GM12873 (cell line): ENCODE measurements around the gene IDUA.

Experiments
- TF ChIP-seq, protein P1 (sequence below): IDR thresholded peaks from 2 replicates; pipeline ENCODE4 v1.5.1; 2012; ENCODE audit warnings: low read depth, mild to moderate bottlenecking, moderate library complexity, low read length, control low read depth; ENCODE audit not compliant: insufficient read depth; ENCODE audit errors: missing control alignments

The IDUA gene

DNA sequence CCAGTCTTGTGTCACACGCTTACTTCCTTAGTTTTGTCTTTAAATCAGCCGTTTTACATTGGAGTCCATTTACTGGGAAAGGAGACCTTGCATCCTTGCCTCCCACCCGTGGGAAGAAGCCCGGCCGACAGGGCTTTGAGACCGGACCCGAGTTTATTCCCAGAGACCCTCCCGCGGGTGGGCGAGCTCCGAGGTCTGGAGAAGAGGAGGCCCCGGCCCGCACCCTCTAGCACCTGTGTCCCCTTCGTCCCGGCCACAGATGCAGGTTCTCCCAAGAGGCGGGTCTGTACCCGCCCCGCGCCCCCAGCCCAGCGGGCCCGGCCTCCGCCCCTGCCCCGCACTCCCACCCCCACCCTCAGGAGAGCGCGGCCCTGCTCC, 10.1 kb downstream of the IDUA start:
- TF ChIP-seq, protein P1, sequence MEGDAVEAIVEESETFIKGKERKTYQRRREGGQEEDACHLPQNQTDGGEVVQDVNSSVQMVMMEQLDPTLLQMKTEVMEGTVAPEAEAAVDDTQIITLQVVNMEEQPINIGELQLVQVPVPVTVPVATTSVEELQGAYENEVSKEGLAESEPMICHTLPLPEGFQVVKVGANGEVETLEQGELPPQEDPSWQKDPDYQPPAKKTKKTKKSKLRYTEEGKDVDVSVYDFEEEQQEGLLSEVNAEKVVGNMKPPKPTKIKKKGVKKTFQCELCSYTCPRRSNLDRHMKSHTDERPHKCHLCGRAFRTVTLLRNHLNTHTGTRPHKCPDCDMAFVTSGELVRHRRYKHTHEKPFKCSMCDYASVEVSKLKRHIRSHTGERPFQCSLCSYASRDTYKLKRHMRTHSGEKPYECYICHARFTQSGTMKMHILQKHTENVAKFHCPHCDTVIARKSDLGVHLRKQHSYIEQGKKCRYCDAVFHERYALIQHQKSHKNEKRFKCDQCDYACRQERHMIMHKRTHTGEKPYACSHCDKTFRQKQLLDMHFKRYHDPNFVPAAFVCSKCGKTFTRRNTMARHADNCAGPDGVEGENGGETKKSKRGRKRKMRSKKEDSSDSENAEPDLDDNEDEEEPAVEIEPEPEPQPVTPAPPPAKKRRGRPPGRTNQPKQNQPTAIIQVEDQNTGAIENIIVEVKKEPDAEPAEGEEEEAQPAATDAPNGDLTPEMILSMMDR = no peak

DNA sequence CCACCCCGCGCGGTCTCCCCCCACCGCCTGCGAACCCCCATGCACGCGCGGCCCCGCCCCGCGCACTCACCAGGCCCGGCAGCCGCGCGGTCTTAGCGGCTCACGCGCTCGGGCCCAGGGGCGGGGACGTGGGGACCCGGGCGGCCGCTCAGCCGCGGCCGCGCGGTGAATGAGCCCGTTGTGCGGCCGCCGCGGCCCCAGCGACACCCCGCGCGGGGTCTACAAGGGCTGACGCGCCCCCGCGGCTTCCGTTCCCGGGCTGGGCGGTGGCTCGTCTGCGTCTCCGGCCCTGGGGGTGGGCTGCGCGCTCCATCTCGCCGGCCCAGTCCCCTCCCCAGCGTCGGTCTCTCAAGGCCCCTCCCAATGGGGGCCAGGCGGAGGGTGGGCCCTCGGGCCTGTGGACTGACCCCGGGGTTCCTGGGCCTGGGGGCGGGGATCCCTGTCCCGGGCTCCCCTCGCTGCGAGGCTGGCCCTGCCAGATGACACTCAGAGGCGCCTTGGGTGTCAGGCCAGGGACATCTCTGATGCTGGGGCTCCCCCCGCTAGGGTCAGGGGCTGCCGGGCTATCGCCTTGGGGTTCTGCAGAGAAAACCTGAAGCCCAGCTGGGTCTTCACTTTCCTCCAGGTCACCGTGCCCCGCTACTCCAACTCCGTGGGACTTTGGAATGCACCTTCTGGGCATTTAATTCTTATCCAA, 10.7 kb downstream of the IDUA start:
- TF ChIP-seq, protein P1 = no peak

DNA sequence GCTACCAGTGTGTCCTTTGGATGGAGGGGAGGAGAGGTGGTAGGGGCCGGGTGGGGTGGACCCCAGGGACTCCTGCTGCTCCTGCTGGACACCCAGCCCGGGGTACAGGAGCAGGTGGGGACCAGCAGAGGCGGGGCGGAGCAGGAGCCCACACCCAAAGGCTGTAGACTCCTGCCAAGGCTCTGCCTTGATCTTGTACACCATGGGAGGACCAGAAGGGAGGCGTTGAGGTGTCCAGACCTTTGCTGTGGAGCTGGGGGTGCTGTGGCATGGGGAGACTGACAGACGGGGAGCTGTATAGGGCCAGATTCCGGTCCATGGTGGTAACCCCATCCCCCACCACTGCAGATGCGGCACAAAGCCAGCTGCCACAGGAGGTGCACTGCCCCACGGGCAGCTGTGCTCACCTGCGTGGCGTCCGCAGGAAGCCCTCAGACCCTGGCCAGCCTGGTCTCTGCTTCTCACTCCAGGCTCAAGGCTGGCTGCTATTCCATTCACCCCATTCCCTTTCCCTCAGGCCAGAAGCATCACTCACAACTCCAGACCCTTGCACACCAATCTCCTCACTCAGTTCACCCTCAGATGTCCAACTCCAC, 11.3 kb downstream of the IDUA start:
- TF ChIP-seq, protein P1 = no peak

DNA sequence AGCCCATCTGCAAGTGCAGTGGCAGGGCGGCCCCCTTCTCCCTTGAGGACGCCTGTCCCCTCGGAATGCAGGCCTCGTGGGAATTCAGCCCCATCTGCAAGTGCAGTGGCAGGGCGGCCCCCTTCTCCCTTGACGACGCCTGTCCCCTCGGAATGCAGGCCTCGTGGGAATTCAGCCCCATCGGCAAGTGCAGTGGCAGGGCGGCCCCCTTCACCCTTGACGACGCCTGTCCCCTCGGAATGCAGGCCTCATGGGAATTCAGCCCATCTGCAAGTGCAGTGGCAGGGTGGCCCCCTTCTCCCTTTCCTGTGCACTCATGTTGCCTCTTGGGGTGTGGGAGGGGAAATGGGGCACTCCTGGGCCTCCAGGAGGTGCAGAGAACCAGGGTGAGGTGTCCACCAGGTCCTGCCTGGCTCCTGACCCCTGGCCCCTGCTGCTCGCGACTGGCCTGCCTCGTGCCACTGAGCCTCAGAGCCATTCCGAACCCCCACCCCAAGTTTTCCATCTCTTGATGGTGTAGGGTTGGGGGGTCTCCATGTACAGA, 13.1 kb downstream of the IDUA start:
- TF ChIP-seq, protein P1 = no peak

DNA sequence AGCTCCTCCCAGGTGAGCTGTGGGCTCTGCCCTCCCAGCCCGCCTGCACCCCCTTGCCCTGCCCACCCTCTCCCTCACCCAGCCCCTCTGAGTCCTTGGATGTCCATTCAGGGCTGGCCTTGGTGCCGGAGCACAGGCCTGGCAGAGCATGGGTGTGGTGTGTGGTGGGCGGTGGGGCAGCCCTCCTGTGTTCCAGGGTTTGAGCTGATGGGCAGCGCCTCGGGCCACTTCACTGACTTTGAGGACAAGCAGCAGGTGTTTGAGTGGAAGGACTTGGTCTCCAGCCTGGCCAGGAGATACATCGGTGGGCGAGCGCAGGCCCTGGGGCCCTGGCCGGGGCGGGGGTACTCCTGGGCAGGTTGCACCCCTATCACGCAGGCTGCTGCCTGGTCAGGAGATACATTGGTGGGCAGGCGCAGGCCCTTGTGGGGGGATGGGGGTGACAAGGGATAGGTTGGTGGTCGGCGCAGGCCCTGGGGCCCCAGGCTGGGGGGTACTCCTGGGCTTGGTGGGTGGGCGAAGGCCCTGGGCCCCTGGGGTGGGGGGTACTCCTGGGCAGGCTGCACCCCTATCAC, 13.9 kb downstream of the IDUA start:
- TF ChIP-seq, protein P1 = no peak

DNA sequence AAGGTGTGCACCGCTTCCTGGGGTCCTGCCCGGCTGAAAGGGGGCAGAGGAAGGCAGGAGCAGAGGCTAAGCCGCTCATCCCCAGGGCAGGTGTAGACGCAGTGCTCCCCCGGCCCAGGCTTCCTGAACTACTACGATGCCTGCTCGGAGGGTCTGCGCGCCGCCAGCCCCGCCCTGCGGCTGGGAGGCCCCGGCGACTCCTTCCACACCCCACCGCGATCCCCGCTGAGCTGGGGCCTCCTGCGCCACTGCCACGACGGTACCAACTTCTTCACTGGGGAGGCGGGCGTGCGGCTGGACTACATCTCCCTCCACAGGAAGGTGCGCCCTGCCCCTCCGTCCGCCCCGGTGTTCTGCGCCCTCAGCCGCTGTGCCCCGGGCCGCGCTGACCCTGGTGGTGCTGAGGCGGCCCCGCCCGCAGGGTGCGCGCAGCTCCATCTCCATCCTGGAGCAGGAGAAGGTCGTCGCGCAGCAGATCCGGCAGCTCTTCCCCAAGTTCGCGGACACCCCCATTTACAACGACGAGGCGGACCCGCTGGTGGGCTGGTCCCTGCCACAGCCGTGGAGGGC, 14.8 kb downstream of the IDUA start:
- TF ChIP-seq, protein P1 = no peak

DNA sequence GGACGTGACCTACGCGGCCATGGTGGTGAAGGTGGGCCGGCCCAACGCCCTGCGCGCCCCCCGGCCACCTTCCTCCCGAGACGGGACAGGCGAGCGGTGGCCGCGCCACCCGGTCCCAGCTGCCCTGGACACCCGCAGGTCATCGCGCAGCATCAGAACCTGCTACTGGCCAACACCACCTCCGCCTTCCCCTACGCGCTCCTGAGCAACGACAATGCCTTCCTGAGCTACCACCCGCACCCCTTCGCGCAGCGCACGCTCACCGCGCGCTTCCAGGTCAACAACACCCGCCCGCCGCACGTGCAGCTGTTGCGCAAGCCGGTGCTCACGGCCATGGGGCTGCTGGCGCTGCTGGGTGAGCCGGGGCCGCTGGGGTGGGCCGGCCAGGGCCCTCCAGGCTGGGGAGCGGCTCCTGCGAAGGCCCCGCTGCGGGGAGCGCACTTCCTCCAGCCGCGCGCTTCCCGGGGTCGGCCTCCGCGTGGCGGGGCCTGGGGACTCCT, 15.3 kb downstream of the IDUA start:
- TF ChIP-seq, protein P1 = no peak
